ENCODE measurements around the gene ARHGDIA.

DNA sequence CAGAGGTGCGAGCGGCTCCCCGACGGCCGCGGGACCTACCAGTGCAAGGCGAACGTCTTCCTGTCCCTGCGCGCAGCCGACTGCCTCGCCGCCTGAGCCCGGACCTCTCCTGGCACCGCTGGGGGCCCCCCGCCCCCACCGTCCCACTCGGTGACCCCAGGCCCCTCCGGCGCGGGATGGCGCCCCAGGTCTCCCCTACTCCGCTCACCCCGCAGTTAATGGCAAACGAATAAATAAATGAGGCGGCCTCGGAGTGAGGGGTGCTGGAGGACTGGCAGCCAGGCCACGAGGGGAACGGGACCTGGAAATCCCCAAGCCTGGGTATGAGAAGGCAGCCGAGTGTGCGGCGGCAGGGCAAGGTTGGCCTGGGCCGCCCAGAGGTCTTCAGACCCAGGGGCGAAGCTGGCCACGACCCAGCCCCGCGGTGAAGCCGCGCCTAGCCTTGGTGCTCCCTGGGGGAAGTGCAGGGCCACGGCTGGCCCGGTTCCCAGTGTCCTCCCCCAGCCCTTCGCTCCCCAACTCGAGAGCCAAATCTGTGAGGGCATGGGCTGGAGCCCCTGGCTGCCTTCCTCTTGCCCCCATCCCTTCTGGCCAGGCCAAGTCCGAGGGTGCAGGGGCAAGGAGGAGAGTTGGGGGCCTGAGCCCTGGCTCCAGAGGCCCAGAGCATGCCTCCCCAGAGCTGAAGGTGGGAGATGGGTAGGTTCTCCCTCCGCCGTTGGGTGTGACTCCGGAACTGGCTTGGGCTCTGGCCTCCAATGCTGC is 31.7 kb upstream of the ARHGDIA start:
- TF ChIP-seq TAF1 (IDR thresholded peaks at IDR 0.05; ENCODE audit: low read depth, low read length) (no peak), POLR2A (IDR thresholded peaks at IDR 0.05; ENCODE audit: low read depth, low read length) (no peak), POLR2AphosphoS5 (IDR thresholded peaks at IDR 0.05; ENCODE audit: low read depth, low read length) (no peak)

Measured in GM12891 (cell line).